Loucy (cell line): ENCODE data around the gene LIG1.
"Not testable (repeated sequence)": the region's sequence is repeated elsewhere in the genome, so short reads cannot be mapped to it uniquely, and the experiment has no call there.

ENCODE experiments used
- H2AFZ ChIP-seq: fragments of 200-600 bp; sonication (generic); 2 replicates; pipeline ENCODE4 v1.6.0; 2016; ENCODE audit warnings: antibody characterized with exemption, mild to moderate bottlenecking, low read length, moderate library complexity
- H3F3A ChIP-seq: fragments of 200-600 bp; 2 replicates; pipeline ENCODE4 v1.6.0; 2016; ENCODE audit warnings: antibody characterized with exemption, low read depth, mild to moderate bottlenecking
- H3K27me3 ChIP-seq: fragments of 200-600 bp; sonication (generic); 2 replicates; pipeline ENCODE4 v1.6.1; 2014; ENCODE audit warnings: low read length, mild to moderate bottlenecking; ENCODE audit not compliant: insufficient read depth, poor library complexity, severe bottlenecking
- H3K36me3 ChIP-seq: fragments of 200-600 bp; sonication (generic); 2 replicates; pipeline ENCODE4 v1.6.1; 2016; ENCODE audit warnings: low read length; ENCODE audit not compliant: insufficient read depth
- H3K4me1 ChIP-seq: fragments of 200-600 bp; sonication (generic); 2 replicates; pipeline ENCODE4 v1.5.1; 2014; ENCODE audit warnings: low read length, mild to moderate bottlenecking; ENCODE audit not compliant: insufficient read depth, poor library complexity, severe bottlenecking
- H3K4me2 ChIP-seq: fragments of 200-600 bp; sonication (generic); 2 replicates; pipeline ENCODE4 v1.6.0; 2014; ENCODE audit warnings: antibody characterized with exemption, low read length, low read depth, mild to moderate bottlenecking; ENCODE audit not compliant: poor library complexity, severe bottlenecking
- H3K4me3 ChIP-seq: fragments of 200-600 bp; sonication (generic); 2 replicates; pipeline ENCODE4 v1.5.1; 2014; ENCODE audit warnings: low read length, mild to moderate bottlenecking, mixed read lengths; ENCODE audit not compliant: poor library complexity, severe bottlenecking
- H3K79me2 ChIP-seq: fragments of 200-600 bp; sonication (generic); 2 replicates; pipeline ENCODE4 v1.6.1; 2014; ENCODE audit warnings: low read length; ENCODE audit not compliant: insufficient read depth
- H3K9ac ChIP-seq: fragments of 200-600 bp; sonication (generic); 2 replicates; pipeline ENCODE4 v1.6.0; 2014; ENCODE audit warnings: mild to moderate bottlenecking, low read depth, low read length, moderate library complexity; ENCODE audit not compliant: poor library complexity, severe bottlenecking
- H3K9me2 ChIP-seq: fragments of 200-600 bp; sonication (generic); replicated peaks from 2 replicates; pipeline ENCODE4 v1.6.1; 2016; ENCODE audit warnings: low read depth, low read length, mixed read lengths
- H3K9me3 ChIP-seq: fragments of 200-600 bp; sonication (generic); 2 replicates; pipeline ENCODE4 v1.6.1; 2014; ENCODE audit warnings: mild to moderate bottlenecking, antibody characterized with exemption, low read length, low read depth; ENCODE audit not compliant: insufficient read depth
- H4K20me1 ChIP-seq: fragments of 200-600 bp; sonication (generic); 2 replicates; pipeline ENCODE4 v1.6.0; 2014; ENCODE audit warnings: antibody characterized with exemption, low read length, mild to moderate bottlenecking; ENCODE audit not compliant: insufficient read depth, poor library complexity, severe bottlenecking
- CTCF ChIP-seq: fragments of 200-600 bp; sonication (generic); conservative IDR thresholded peaks from 2 replicates; pipeline ENCODE4 v1.5.1; 2014; ENCODE audit warnings: mild to moderate bottlenecking, antibody characterized with exemption, low read length
- EZH2phosphoT487 ChIP-seq: fragments of 200-600 bp; IDR thresholded peaks from 2 replicates; pipeline ENCODE4 v1.6.1; 2018; ENCODE audit warnings: antibody characterized with exemption, mild to moderate bottlenecking, moderate library complexity, borderline replicate concordance

LIG1 gene

DNA sequence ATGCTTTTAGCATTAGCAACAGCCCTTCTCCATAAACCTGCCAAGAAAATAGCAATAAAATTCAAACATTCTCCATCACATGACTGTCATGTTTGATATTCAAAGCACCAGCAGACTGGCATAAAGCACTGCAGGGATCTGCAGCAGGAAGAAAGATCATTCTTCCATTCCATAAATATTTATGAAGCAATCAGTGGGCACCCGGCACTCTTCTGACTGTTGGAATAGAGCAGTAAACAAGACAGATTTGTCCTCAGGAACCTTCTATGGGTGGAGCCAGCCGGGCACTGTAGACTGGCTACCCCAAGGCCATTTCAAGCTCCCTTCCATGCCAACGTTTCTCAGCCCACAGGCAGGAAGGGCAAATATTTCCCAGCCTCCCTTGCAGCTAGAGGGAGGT is 85.1 kb downstream of the LIG1 start:
- Histone ChIP-seq H3K9ac (no peak overlapping the region), H3K36me3 (no peaks in the 10 kb centered on the region), H4K20me1 (no peaks in the 10 kb centered on the region), H3K4me3 (no peak overlapping the region), H3K4me1 (no peaks in the 10 kb centered on the region), H3K9me2 (no peaks in the 10 kb centered on the region), H3K27me3 (no peaks in the 10 kb centered on the region), H3K79me2 (no peaks in the 10 kb centered on the region), H2AFZ (no peak overlapping the region), H3K9me3 (no peaks in the 10 kb centered on the region), H3F3A (no peaks in the 10 kb centered on the region), H3K4me2 (no peak overlapping the region)
- no peak for TF ChIP-seq CTCF
- no peak for TF ChIP-seq EZH2phosphoT487

- Histone ChIP-seq H3F3A (no peaks in the 10 kb centered on the region), H3K4me3 (no peak overlapping the region), H2AFZ (no peak overlapping the region), H3K79me2 (no peaks in the 10 kb centered on the region), H3K9me2 (no peaks in the 10 kb centered on the region), H3K4me1 (no peaks in the 10 kb centered on the region), H3K9me3 (no peaks in the 10 kb centered on the region), H3K27me3 (no peaks in the 10 kb centered on the region), H3K9ac (no peak overlapping the region), H4K20me1 (no peaks in the 10 kb centered on the region), H3K4me2 (no peak overlapping the region), H3K36me3 (no peaks in the 10 kb centered on the region)
- TF ChIP-seq CTCF (no peak), EZH2phosphoT487 (no peak)
Measured at GRCh38 chr19:48081106-48081505, 89.0 kb downstream of the LIG1 start.

DNA sequence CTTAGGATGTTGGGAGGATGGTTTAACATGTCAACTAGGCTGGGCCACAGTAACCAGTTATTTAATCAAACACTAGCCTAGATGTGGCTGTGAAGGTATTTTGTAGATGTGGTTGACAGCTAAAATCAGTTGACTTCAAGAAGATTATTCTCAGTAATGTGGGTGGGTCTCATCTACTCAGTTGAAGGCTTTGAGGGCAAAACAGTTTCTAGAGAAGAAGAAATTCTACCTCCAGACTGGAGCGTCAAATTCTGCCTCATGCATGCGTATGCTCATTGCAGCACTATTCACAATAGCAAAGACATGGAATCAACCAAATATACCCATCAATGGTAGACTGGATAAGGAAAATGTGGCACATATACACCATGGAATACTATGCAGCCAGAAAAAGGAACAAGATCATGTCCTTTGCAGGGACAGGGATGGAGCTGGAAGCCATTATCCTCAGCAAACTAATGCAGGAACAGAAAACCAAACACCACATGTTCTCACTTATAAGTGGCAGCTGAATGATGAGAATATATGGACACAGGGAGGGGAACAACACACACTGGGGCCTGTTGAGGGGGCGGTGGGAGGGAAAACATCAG is 99.9 kb downstream of the LIG1 start:
- H3K36me3 ChIP-seq, H3K27me3 ChIP-seq, H3F3A ChIP-seq, H3K9me3 ChIP-seq, H3K9me2 ChIP-seq, H3K4me3 ChIP-seq, H3K4me2 ChIP-seq, H3K4me1 ChIP-seq, H3K79me2 ChIP-seq, H2AFZ ChIP-seq, H4K20me1 ChIP-seq, H3K9ac ChIP-seq: not testable (repeated sequence)

DNA sequence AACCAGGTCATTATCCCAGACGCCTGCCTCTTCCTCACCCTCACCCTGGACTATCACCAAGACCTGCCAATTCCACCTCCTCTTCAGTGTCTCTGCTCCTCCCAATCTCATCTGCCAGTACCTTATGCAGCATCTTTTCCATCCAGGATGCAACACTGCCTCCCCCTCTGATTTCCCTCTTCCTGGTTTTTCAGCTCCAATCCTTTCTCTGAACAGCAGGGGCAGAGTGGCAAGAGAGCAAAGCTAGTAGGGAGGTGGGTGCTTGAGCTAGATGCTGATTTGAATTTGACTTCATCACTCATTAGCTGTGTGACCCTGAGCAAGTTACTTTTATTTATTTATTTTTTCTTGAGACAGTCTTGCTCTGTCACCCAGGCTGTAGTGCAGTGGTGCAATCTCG is 100.7 kb downstream of the LIG1 start:
- Histone ChIP-seq H3K79me2 (no peaks in the 10 kb centered on the region), H3K4me1 (no peaks in the 10 kb centered on the region), H3K9me3 (no peaks in the 10 kb centered on the region), H3F3A (no peaks in the 10 kb centered on the region), H3K9ac (no peak overlapping the region), H4K20me1 (no peaks in the 10 kb centered on the region), H3K36me3 (no peaks in the 10 kb centered on the region), H3K4me3 (no peak overlapping the region), H3K27me3 (no peaks in the 10 kb centered on the region), H2AFZ (no peak overlapping the region), H3K4me2 (no peak overlapping the region), H3K9me2 (no peaks in the 10 kb centered on the region)
- TF ChIP-seq EZH2phosphoT487 (no peak), CTCF (no peak)
